Measurements from ENCODE around the gene PCNX2. TPM values are rescaled to one million over a fixed set of nuclear protein-coding genes. Genes with fewer than 3 reads are reported as not detected.

Gene PCNX2
- total RNA-seq, 2 experiments from 2014 or later, result 17.8 to 18.5 TPM

GRCh38 chr1:233328142-233328921, 32.8 kb upstream of the PCNX2 start:
- no peaks in the 10 kb centered on the region for H3K9me3 Mint-ChIP-seq

GRCh38 chr1:233327651-233328141, 32.2 kb upstream of the PCNX2 start, which contains the start of gene MAP3K21:
Gene MAP3K21 (plus strand): TSS chr1:233327724. CDS start chr1:233328029, 305 bp downstream.
- intact Hi-C loops (cut with micrococcal nuclease), result loop anchor here (1.0 kb wide), 1 partner anchor 32 kb away; the partner anchor contains the start of gene PCNX2
- H3K36me3 Mint-ChIP-seq, result no peaks in the 10 kb centered on the region
- no peak within 1 kb of the TSS for H3K27ac Mint-ChIP-seq
- ChIA-PET POLR2A (interaction anchor here (1.1 kb wide), 1 partner anchor 33 kb away, joined by 3 read pairs; the partner anchor contains the start of gene PCNX2), CTCF (interaction anchor here (0.7 to 2.0 kb wide), 3 partner anchors 23 to 38 kb away, joined by 3 to 6 read pairs (median 5); no protein-coding TSS in a partner anchor)
- DNase-seq, result no peak
- peaks cover 13% of the 10 kb centered on the region for H3K4me1 Mint-ChIP-seq (ENCODE audit: low read depth)
- no peaks in the 10 kb centered on the region for H3K9me3 Mint-ChIP-seq
- peak within 1 kb of the TSS; percentile 70 for H3K4me3 Mint-ChIP-seq
- H3K27me3 Mint-ChIP-seq, result no peaks in the 10 kb centered on the region

More at GRCh38 chr1:233328142-233328921, 32.8 kb upstream of the PCNX2 start:
- Mint-ChIP-seq H3K27ac (no peak overlapping the region), H3K36me3 (no peaks in the 10 kb centered on the region), H3K4me3 (peak overlapping the region; percentile 70), H3K27me3 (no peaks in the 10 kb centered on the region), H3K4me1 (ENCODE audit: low read depth) (peaks cover 13% of the 10 kb centered on the region)
- intact Hi-C loops (cut with micrococcal nuclease), result no loop called here
- ChIA-PET CTCF (interaction anchor here (0.7 to 2.0 kb wide), 3 partner anchors 23 to 37 kb away, joined by 3 to 6 read pairs (median 5); no protein-coding TSS in a partner anchor), POLR2A (interaction anchor here (0.7 to 1.1 kb wide), 2 partner anchors 30 to 33 kb away, joined by 3 to 4 read pairs; partner anchors contain the start of gene PCNX2)
- peak; percentile 36 for DNase-seq

DNA sequence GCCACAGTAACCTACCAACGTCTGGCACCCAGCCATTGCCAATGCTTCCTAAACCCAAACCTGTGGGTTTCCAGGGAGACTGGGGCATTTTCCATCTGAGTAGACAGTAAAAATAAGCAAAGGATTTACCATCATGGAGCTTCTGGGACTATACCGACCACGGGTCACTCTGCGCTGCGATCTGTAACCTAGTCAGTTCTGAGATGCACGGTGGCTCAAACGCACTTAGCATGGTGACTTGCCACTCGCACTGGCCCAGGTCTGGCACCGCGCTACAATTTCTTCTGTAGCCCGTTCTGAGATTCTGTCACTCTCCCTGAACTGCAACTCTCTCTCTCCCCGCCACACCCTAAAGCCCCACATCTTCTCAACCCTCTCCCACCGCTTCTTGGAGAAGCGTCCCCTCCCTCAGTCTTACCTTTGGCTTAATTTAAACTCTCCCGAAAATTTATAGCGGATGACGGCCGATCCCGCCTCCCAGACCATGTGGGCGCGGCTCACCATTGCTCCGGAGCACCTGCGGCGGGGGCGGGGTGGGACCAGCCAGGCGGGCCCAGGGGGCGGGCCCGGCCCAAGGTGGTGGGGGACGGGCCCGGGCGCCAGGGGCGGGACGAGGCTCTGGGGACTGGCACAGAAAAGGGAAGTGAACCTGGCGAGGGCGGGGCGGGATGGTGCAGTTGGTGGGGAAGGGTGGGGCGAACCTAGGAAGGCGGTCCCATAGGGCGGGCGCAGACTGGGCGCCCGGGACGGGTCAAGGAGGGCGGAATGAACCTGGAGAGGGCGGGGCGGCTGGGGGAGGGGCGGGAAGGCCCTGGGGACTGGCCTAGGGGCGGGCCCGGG, 31.5 kb upstream of the PCNX2 start:
- DNase-seq, result peak; percentile 96
- Mint-ChIP-seq H3K27me3 (no peaks in the 10 kb centered on the region), H3K9me3 (no peaks in the 10 kb centered on the region), H3K27ac (no peak overlapping the region), H3K4me3 (peak overlapping the region; percentile 69), H3K36me3 (no peaks in the 10 kb centered on the region), H3K4me1 (ENCODE audit: low read depth) (peaks cover 13% of the 10 kb centered on the region)
- ChIA-PET POLR2A (interaction anchor here (1.1 kb wide), 1 partner anchor 32 kb away, joined by 3 read pairs; the partner anchor contains the start of gene PCNX2), CTCF (interaction anchor here (1.3 to 2.0 kb wide), 2 partner anchors 22 to 39 kb away, joined by 5 to 6 read pairs; no protein-coding TSS in a partner anchor)
- intact Hi-C loops (cut with micrococcal nuclease), result loop anchor here (1.0 kb wide), 1 partner anchor 32 kb away; the partner anchor contains the start of gene PCNX2

DNA sequence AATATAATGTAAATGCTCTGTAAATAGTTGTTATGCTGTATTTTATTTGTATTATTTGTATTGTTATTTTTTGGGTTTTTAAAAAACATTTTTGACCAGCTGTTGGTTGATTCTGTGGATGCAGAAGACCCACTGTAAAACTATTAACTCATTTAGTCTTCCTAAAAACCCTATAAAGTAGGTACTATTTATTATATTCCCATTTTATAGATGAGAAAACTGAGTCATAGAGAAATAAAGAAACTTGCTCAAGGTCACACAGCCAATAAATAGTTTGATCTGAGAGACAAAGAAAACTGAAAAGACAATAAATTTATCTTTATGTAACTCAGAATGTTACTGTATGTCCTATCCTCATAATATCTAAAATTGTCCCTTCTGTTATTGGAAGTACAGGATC, 30.8 kb upstream of the PCNX2 start:
- no peak overlapping the region for H3K27ac Mint-ChIP-seq
- DNase-seq, result no peak
- H3K27me3 Mint-ChIP-seq, result no peaks in the 10 kb centered on the region
- no peaks in the 10 kb centered on the region for H3K36me3 Mint-ChIP-seq
- H3K4me1 Mint-ChIP-seq (ENCODE audit: low read depth), result peaks cover 13% of the 10 kb centered on the region
- intact Hi-C loops (cut with micrococcal nuclease), result no loop called here
- no peak overlapping the region for H3K4me3 Mint-ChIP-seq
- H3K9me3 Mint-ChIP-seq, result no peaks in the 10 kb centered on the region
- ChIA-PET POLR2A (no interaction called here), CTCF (no interaction called here)

DNA sequence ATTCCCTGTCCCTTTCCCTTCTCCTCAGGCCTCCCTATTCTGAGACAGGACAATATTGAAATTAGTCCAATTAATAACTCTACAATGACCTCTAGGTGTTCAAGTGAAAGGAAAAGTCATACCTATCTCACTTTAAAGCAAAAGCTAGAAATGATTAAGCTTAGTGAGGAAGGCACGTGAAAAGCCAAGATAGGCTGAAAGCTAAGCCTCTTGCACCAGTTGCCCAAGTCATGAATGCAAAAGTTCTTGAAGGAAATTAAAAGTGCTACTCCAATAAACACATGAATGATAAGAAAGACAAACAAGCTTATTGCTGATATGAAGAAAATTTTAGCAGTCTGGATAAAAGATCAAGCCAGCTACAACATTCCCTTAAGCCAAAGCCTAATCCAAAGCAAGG, 28.2 kb upstream of the PCNX2 start:
- no peak for DNase-seq
- H3K9me3 Mint-ChIP-seq, result no peaks in the 10 kb centered on the region
- H3K4me1 Mint-ChIP-seq (ENCODE audit: low read depth), result peaks cover 6% of the 10 kb centered on the region
- ChIA-PET CTCF (interaction anchor here (1.1 to 1.5 kb wide), 2 partner anchors 19 to 42 kb away, joined by 4 to 5 read pairs; no protein-coding TSS in a partner anchor), POLR2A (no interaction called here)
- no peaks in the 10 kb centered on the region for H3K27me3 Mint-ChIP-seq
- intact Hi-C loops (cut with micrococcal nuclease), result no loop called here
- no peak overlapping the region for H3K27ac Mint-ChIP-seq
- H3K4me3 Mint-ChIP-seq, result no peak overlapping the region
- no peaks in the 10 kb centered on the region for H3K36me3 Mint-ChIP-seq

- H3K4me1 Mint-ChIP-seq (ENCODE audit: low read depth), result no peaks in the 10 kb centered on the region
- ChIA-PET POLR2A (no interaction called here), CTCF (interaction anchor here (0.6 kb wide), 1 partner anchor 746 kb away, joined by 4 read pairs; no protein-coding TSS in a partner anchor)
- no peaks in the 10 kb centered on the region for H3K36me3 Mint-ChIP-seq
- no peak overlapping the region for H3K4me3 Mint-ChIP-seq
- H3K27ac Mint-ChIP-seq, result no peak overlapping the region
- no peaks in the 10 kb centered on the region for H3K27me3 Mint-ChIP-seq
- intact Hi-C loops (cut with micrococcal nuclease), result no loop called here
- H3K9me3 Mint-ChIP-seq, result no peaks in the 10 kb centered on the region
- no peak for DNase-seq
Measured at GRCh38 chr1:233320023-233320422, 24.5 kb upstream of the PCNX2 start.

GRCh38 chr1:233319272-233319671, 23.7 kb upstream of the PCNX2 start:
- Mint-ChIP-seq H3K4me3 (no peak overlapping the region), H3K27ac (no peak overlapping the region), H3K27me3 (no peaks in the 10 kb centered on the region), H3K4me1 (ENCODE audit: low read depth) (no peaks in the 10 kb centered on the region), H3K36me3 (no peaks in the 10 kb centered on the region), H3K9me3 (no peaks in the 10 kb centered on the region)
- no peak for DNase-seq
- intact Hi-C loops (cut with micrococcal nuclease), result no loop called here
- POLR2A ChIA-PET, result no interaction called here
- CTCF ChIA-PET, result interaction anchor here (0.9 kb wide), 1 partner anchor 14 kb away, joined by 4 read pairs; no protein-coding TSS in a partner anchor

DNA sequence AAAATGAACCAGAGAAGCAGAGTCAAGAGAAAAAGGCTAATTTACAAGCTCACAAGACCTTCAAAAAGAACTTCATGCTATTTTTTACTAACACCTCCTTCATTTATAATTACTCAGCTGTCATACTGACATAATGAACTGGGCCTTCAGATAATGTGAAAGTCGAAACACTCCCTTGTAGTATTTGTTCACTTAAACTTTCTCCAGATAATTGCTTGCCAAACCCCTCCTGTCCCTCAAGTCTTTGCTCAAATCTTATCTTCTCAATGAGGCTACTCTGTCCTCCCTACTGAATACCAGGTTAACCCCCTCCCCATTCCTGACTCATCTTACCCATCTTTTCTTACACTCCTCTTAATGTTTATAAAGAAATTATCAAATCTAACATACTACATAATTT, 20.9 kb upstream of the PCNX2 start:
- Mint-ChIP-seq H3K4me1 (ENCODE audit: low read depth) (no peaks in the 10 kb centered on the region), H3K4me3 (no peak overlapping the region), H3K27ac (no peak overlapping the region), H3K9me3 (no peaks in the 10 kb centered on the region), H3K36me3 (no peaks in the 10 kb centered on the region), H3K27me3 (no peaks in the 10 kb centered on the region)
- no peak for DNase-seq
- intact Hi-C loops (cut with micrococcal nuclease), result no loop called here
- POLR2A ChIA-PET, result interaction anchor here (0.6 kb wide), 1 partner anchor 553 kb away, joined by 3 read pairs; no protein-coding TSS in a partner anchor
- CTCF ChIA-PET, result no interaction called here

- no peak overlapping the region for H3K27ac Mint-ChIP-seq
- no peaks in the 10 kb centered on the region for H3K9me3 Mint-ChIP-seq
- H3K4me3 Mint-ChIP-seq, result no peak overlapping the region
- intact Hi-C loops (cut with micrococcal nuclease), result no loop called here
- H3K27me3 Mint-ChIP-seq, result no peaks in the 10 kb centered on the region
- ChIA-PET POLR2A (no interaction called here), CTCF (interaction anchor here (1.0 kb wide), 1 partner anchor 11 kb away, joined by 3 read pairs; no protein-coding TSS in a partner anchor)
- no peaks in the 10 kb centered on the region for H3K36me3 Mint-ChIP-seq
- no peak for DNase-seq
- H3K4me1 Mint-ChIP-seq (ENCODE audit: low read depth), result no peaks in the 10 kb centered on the region
Measured at GRCh38 chr1:233315718-233316301, 20.3 kb upstream of the PCNX2 start.

DNA sequence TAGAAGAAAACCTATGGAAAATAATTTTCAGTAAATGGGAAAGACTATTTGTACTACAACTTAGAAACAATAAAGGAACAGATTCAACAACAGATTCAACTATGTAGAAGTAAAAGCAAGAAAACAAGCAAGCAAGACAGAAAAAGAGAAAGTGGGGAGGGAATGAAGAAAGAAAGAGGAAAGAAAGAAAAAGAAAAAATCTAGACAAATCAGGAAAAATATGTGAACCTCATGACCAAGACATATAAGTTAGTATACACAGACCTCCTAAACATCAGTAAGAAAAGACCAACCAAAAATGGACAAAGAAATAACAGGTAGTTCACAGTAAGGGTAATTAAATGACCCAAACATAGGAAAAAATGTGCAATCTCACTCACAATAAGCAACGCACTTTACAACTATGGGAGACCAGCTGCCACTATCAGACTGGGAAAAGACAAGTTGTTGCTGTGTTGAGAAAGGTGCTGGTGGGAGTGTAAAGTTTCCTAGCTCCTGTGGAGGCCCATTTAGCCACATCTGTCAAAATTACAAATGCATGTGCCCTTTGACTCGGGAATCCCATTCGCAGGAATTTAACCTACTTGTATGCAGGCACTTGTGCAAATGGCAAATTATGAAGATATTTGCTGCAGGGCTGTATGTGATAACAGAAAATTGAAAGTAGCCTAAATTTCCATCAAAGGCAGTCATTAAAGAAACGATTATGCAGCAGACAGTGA, 18.1 kb upstream of the PCNX2 start:
- Mint-ChIP-seq H3K36me3 (no peaks in the 10 kb centered on the region), H3K4me1 (ENCODE audit: low read depth) (no peaks in the 10 kb centered on the region), H3K9me3 (no peaks in the 10 kb centered on the region), H3K4me3 (no peak overlapping the region), H3K27me3 (no peaks in the 10 kb centered on the region), H3K27ac (no peak overlapping the region)
- intact Hi-C loops (cut with micrococcal nuclease), result no loop called here
- DNase-seq, result no peak
- POLR2A ChIA-PET, result no interaction called here
- CTCF ChIA-PET, result no interaction called here

All from activated CD4-positive, alpha-beta memory T cell treated with anti-CD3 and anti-CD28 coated beads for 36 hours (primary cell).